ENCODE data around the gene ADORA1. TPM values are rescaled to one million over a fixed set of nuclear protein-coding genes. Genes with fewer than 3 reads are reported as not detected.

The ADORA1 gene
- total and polyA plus RNA-seq, 2 of the 13 experiments (the other 11 are each of a cell fraction or from before 2014, with no cell fraction given), result 0.11 TPM; not detected in 1

GRCh38 chr1:203171341-203172183, 44.0 kb downstream of the ADORA1 start:
- Histone ChIP-seq H3K27me3 (ENCODE audit: control insufficient read depth in 1 of 2, insufficient read depth in 2 of 2, low read length in 2 of 2) (peaks cover 2 to 13% of the 10 kb centered on the region in 2 experiments; a peak in 3 of 5 replicates), H3K9me3 (ENCODE audit: low read length) (no peaks in the 10 kb centered on the region), H4K20me1 (ENCODE audit: insufficient read depth, low read length) (0 out of 2 replicates have a peak, but pooled peaks cover 4% of the 10 kb centered on the region), H3K27ac (ENCODE audit: extremely low read length, insufficient read depth, low read length) (no peak overlapping the region), H3K9ac (ENCODE audit: insufficient read depth, low read depth, low read length) (no peak overlapping the region), H2AFZ (ENCODE audit: low read length) (no peak overlapping the region), H3K4me3 (replicated peaks in 1 of 3; ENCODE audit: insufficient read depth in 1 of 3, low read depth in 2 of 3, low read length in 3 of 3) (no peak overlapping the region), H3K79me2 (ENCODE audit: insufficient read depth, low read length) (no peaks in the 10 kb centered on the region), H3K4me1 (ENCODE audit: insufficient read depth, low read length) (no peaks in the 10 kb centered on the region), H3K36me3 (replicated peaks in 1 of 2; ENCODE audit: control insufficient read depth in 1 of 2, insufficient read depth in 2 of 2, low read length in 2 of 2) (no peaks in the 10 kb centered on the region), H3K4me2 (ENCODE audit: low read depth, low read length) (no peak overlapping the region)
- no TSS peak for BruUV-seq (replicated peaks)
- ATAC-seq, result no peak
- TF ChIP-seq, protein P1, sequence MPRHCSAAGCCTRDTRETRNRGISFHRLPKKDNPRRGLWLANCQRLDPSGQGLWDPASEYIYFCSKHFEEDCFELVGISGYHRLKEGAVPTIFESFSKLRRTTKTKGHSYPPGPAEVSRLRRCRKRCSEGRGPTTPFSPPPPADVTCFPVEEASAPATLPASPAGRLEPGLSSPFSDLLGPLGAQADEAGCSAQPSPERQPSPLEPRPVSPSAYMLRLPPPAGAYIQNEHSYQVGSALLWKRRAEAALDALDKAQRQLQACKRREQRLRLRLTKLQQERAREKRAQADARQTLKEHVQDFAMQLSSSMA (CRISPR knock-in tag; IDR thresholded peaks at IDR 0.05), result no peak
- TF ChIP-seq ZKSCAN8 (CRISPR knock-in tag; IDR thresholded peaks at IDR 0.05; ENCODE audit: borderline replicate concordance) (no peak), XBP1 (CRISPR knock-in tag; IDR thresholded peaks at IDR 0.05) (no peak), NR1H2 (CRISPR knock-in tag; IDR thresholded peaks at IDR 0.05; ENCODE audit: borderline replicate concordance, low read depth) (no peak), CENPT (CRISPR knock-in tag; IDR thresholded peaks at IDR 0.05; ENCODE audit: low read depth) (no peak), IRF2 (CRISPR knock-in tag; IDR thresholded peaks at IDR 0.05) (no peak), SNAPC2 (CRISPR knock-in tag; IDR thresholded peaks at IDR 0.05) (no peak), ZNF337 (CRISPR knock-in tag; IDR thresholded peaks at IDR 0.05; ENCODE audit: borderline replicate concordance, low read depth) (no peak), HNRNPUL1 (IDR thresholded peaks at IDR 0.05; ENCODE audit: low read depth, low read length) (no peak), ARNT2 (CRISPR knock-in tag; IDR thresholded peaks at IDR 0.05; ENCODE audit: low read depth) (no peak)
- TF ChIP-seq, protein P2, sequence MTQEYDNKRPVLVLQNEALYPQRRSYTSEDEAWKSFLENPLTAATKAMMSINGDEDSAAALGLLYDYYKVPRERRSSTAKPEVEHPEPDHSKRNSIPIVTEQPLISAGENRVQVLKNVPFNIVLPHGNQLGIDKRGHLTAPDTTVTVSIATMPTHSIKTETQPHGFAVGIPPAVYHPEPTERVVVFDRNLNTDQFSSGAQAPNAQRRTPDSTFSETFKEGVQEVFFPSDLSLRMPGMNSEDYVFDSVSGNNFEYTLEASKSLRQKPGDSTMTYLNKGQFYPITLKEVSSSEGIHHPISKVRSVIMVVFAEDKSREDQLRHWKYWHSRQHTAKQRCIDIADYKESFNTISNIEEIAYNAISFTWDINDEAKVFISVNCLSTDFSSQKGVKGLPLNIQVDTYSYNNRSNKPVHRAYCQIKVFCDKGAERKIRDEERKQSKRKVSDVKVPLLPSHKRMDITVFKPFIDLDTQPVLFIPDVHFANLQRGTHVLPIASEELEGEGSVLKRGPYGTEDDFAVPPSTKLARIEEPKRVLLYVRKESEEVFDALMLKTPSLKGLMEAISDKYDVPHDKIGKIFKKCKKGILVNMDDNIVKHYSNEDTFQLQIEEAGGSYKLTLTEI (CRISPR knock-in tag; conservative IDR thresholded peaks at IDR 0.05), result no peak
- TF ChIP-seq, protein P3, sequence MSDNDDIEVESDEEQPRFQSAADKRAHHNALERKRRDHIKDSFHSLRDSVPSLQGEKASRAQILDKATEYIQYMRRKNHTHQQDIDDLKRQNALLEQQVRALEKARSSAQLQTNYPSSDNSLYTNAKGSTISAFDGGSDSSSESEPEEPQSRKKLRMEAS (IDR thresholded peaks at IDR 0.05), result no peak
- ChIA-PET POLR2A (no interaction called here), CTCF (ENCODE audit: low intra/inter-chr PET ratio, low total read pairs) (interaction anchor here (1.5 kb wide), 1 partner anchor 132 kb away, joined by 5 read pairs; no protein-coding TSS in a partner anchor)
- 75% methylated on average over 14 of the region's 22 CpGs for WGBS (ENCODE audit: low lambda C conversion rate)
- intact Hi-C loops (cut with micrococcal nuclease; ENCODE audit: unreplicated experiment) (loop anchor here (1.0 kb wide), 1 partner anchor 132 kb away; no protein-coding TSS in a partner anchor), in situ Hi-C loops (cut with HindIII; ENCODE audit: extremely low pct_ligation_motif_present, low pct_unique_long_range_greater_than_20kb) (loop anchor here (5.0 kb wide), 1 partner anchor 54 kb away; no protein-coding TSS in a partner anchor)
- no peak for FAIRE-seq
- no peak for DNase-seq (ENCODE audit: low spot score)

Data from HepG2 (cell line).